Suprapubic skin (tissue), 4 donors: Measurements from ENCODE around the gene RAB26.
"Not testable (repeated sequence)": the region's sequence is repeated elsewhere in the genome, so short reads cannot be mapped to it uniquely, and the experiment has no call there.

Experiments
- CTCF ChIP-seq, 2 donors: fragments of 200-600 bp in 1 of 2; fragments of 450-650 bp in 1 of 2; sonication (generic) in 1 of 2; IDR thresholded peaks; one replicate each; pipeline ENCODE4 v1.5.1; 2016 to 2019; ENCODE audit warnings: antibody characterized with exemption in 2 of 2, mild to moderate bottlenecking in 1 of 2, moderate library complexity in 1 of 2
- POLR2A ChIP-seq, 2 donors: fragments of 450-650 bp; IDR thresholded peaks; one replicate each; pipeline ENCODE4 v1.6.1; 2017; ENCODE audit warnings: antibody characterized with exemption in 2 of 2, mild to moderate bottlenecking in 2 of 2, moderate library complexity in 2 of 2
- POLR2AphosphoS5 ChIP-seq, 3 donors: sonication (generic); formaldehyde crosslinking; IDR thresholded peaks; one replicate each; pipeline ENCODE4 v1.6.1; 2017; ENCODE audit warnings: antibody characterized with exemption in 3 of 3

- not testable (repeated sequence) for TF ChIP-seq POLR2A, CTCF, POLR2AphosphoS5 (IDR thresholded peaks at IDR 0.05)
Observed at GRCh38 chr16:2101581-2101980, 46.8 kb upstream of the RAB26 start.
